HEK293 (cell line): ENCODE results near the gene KIF20A.

Experiments used
- FEZF1 ChIP-seq: fragments of 450-650 bp; formaldehyde crosslinking; IDR thresholded peaks from 2 replicates; pipeline ENCODE4 v1.5.1; 2016; ENCODE audit warnings: missing biosample characterization, missing genetic modification characterization
- KLF1 ChIP-seq: fragments of 450-650 bp; formaldehyde crosslinking; IDR thresholded peaks from 2 replicates; pipeline ENCODE4 v1.5.1; 2016; ENCODE audit warnings: missing biosample characterization, missing genetic modification characterization
- PRDM10 ChIP-seq: fragments of 450-650 bp; formaldehyde crosslinking; IDR thresholded peaks from 2 replicates; pipeline ENCODE4 v1.5.1; 2016; ENCODE audit warnings: missing biosample characterization, missing genetic modification characterization
- REPIN1 ChIP-seq: fragments of 450-650 bp; formaldehyde crosslinking; IDR thresholded peaks from 2 replicates; pipeline ENCODE4 v1.5.1; 2017; ENCODE audit warnings: missing biosample characterization, missing genetic modification characterization, low read depth
- WT1 ChIP-seq: fragments of 450-650 bp; formaldehyde crosslinking; IDR thresholded peaks from 2 replicates; pipeline ENCODE4 v1.5.1; 2016; ENCODE audit warnings: missing biosample characterization, missing genetic modification characterization
- ZBTB17 ChIP-seq: fragments of 450-650 bp; formaldehyde crosslinking; IDR thresholded peaks from 2 replicates; pipeline ENCODE4 v1.5.1; 2016; ENCODE audit warnings: missing biosample characterization, missing genetic modification characterization
- ZEB2 ChIP-seq: fragments of 450-650 bp; formaldehyde crosslinking; IDR thresholded peaks from 2 replicates; pipeline ENCODE4 v1.5.1; 2016; ENCODE audit warnings: missing biosample characterization, missing genetic modification characterization
- ZFP3 ChIP-seq: fragments of 450-650 bp; formaldehyde crosslinking; IDR thresholded peaks from 2 replicates; pipeline ENCODE4 v1.5.1; 2016; ENCODE audit warnings: low read depth, missing biosample characterization, missing genetic modification characterization
- ZNF175 ChIP-seq: fragments of 450-650 bp; formaldehyde crosslinking; IDR thresholded peaks from 2 replicates; pipeline ENCODE4 v1.5.1; 2016; ENCODE audit warnings: missing biosample characterization, missing genetic modification characterization
- ZNF423 ChIP-seq: fragments of 450-650 bp; formaldehyde crosslinking; IDR thresholded peaks from 2 replicates; pipeline ENCODE4 v1.5.1; 2016; ENCODE audit warnings: missing biosample characterization, missing genetic modification characterization
- ZNF48 ChIP-seq: fragments of 450-650 bp; formaldehyde crosslinking; IDR thresholded peaks from 2 replicates; pipeline ENCODE4 v1.5.1; 2016; ENCODE audit warnings: missing biosample characterization, missing genetic modification characterization
- ZNF518A ChIP-seq: fragments of 450-650 bp; formaldehyde crosslinking; conservative IDR thresholded peaks from 2 replicates; pipeline ENCODE4 v1.5.1; 2016; ENCODE audit warnings: low read depth, missing biosample characterization, missing genetic modification characterization
- ZNF600 ChIP-seq: fragments of 450-650 bp; formaldehyde crosslinking; IDR thresholded peaks from 2 replicates; pipeline ENCODE4 v1.5.1; 2016; ENCODE audit warnings: missing biosample characterization, missing genetic modification characterization
- ZNF626 ChIP-seq: fragments of 450-650 bp; sonication (Bioruptor Pico); formaldehyde crosslinking; IDR thresholded peaks from 2 replicates; pipeline ENCODE4 v1.5.1; 2018; ENCODE audit warnings: missing biosample characterization, missing genetic modification characterization, inconsistent platforms
- ZNF660 ChIP-seq: fragments of 450-650 bp; IDR thresholded peaks from 2 replicates; pipeline ENCODE4 v1.5.1; 2018; ENCODE audit warnings: missing biosample characterization, mild to moderate bottlenecking, missing genetic modification characterization
- ZNF664 ChIP-seq: fragments of 450-650 bp; formaldehyde crosslinking; IDR thresholded peaks from 2 replicates; pipeline ENCODE4 v1.5.1; 2016; ENCODE audit warnings: missing biosample characterization, missing genetic modification characterization
- ZNF843 ChIP-seq: fragments of 450-650 bp; formaldehyde crosslinking; IDR thresholded peaks from 2 replicates; pipeline ENCODE4 v1.5.1; 2016; ENCODE audit warnings: missing biosample characterization, missing genetic modification characterization
- TF ChIP-seq, protein P1 (sequence below): fragments of 450-650 bp; IDR thresholded peaks from 2 replicates; pipeline ENCODE4 v1.5.1; 2018; ENCODE audit warnings: missing biosample characterization, missing genetic modification characterization
- TF ChIP-seq, protein P2 (sequence below): fragments of 450-650 bp; formaldehyde crosslinking; IDR thresholded peaks from 2 replicates; pipeline ENCODE4 v1.5.1; 2017; ENCODE audit warnings: missing biosample characterization, missing genetic modification characterization
- TF ChIP-seq, protein P3 (sequence below): fragments of 450-650 bp; formaldehyde crosslinking; IDR thresholded peaks from 2 replicates; pipeline ENCODE4 v1.5.1; 2016; ENCODE audit warnings: missing biosample characterization, missing genetic modification characterization

KIF20A gene

GRCh38 chr5:138230981-138231589 is 52.2 kb downstream of the KIF20A start (continued):
- no peak for TF ChIP-seq ZNF518A
- no peak for TF ChIP-seq ZNF48 (tag by site-specific recombination)
- TF ChIP-seq PRDM10 (tag by site-specific recombination): peak; percentile 72
- TF ChIP-seq ZNF423: 0 out of 2 replicates have a peak, but pooled peaks have one; percentile 31
- TF ChIP-seq, protein P1, sequence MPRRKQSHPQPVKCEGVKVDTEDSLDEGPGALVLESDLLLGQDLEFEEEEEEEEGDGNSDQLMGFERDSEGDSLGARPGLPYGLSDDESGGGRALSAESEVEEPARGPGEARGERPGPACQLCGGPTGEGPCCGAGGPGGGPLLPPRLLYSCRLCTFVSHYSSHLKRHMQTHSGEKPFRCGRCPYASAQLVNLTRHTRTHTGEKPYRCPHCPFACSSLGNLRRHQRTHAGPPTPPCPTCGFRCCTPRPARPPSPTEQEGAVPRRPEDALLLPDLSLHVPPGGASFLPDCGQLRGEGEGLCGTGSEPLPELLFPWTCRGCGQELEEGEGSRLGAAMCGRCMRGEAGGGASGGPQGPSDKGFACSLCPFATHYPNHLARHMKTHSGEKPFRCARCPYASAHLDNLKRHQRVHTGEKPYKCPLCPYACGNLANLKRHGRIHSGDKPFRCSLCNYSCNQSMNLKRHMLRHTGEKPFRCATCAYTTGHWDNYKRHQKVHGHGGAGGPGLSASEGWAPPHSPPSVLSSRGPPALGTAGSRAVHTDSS (tag by site-specific recombination): no peak
- no peak for TF ChIP-seq ZNF843 (tag by site-specific recombination)
- no peak for TF ChIP-seq ZNF175 (tag by site-specific recombination)
- TF ChIP-seq, protein P2, sequence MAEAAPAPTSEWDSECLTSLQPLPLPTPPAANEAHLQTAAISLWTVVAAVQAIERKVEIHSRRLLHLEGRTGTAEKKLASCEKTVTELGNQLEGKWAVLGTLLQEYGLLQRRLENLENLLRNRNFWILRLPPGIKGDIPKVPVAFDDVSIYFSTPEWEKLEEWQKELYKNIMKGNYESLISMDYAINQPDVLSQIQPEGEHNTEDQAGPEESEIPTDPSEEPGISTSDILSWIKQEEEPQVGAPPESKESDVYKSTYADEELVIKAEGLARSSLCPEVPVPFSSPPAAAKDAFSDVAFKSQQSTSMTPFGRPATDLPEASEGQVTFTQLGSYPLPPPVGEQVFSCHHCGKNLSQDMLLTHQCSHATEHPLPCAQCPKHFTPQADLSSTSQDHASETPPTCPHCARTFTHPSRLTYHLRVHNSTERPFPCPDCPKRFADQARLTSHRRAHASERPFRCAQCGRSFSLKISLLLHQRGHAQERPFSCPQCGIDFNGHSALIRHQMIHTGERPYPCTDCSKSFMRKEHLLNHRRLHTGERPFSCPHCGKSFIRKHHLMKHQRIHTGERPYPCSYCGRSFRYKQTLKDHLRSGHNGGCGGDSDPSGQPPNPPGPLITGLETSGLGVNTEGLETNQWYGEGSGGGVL: peak; percentile 88
- TF ChIP-seq ZNF664 (tag by site-specific recombination): peak; percentile 99
- peak; percentile 40; the same call in 1 of the 2 replicates for TF ChIP-seq ZBTB17
- no peak for TF ChIP-seq ZNF626 (tag by site-specific recombination)
- TF ChIP-seq KLF1 (tag by site-specific recombination): peak; percentile 66
- TF ChIP-seq, protein P3, sequence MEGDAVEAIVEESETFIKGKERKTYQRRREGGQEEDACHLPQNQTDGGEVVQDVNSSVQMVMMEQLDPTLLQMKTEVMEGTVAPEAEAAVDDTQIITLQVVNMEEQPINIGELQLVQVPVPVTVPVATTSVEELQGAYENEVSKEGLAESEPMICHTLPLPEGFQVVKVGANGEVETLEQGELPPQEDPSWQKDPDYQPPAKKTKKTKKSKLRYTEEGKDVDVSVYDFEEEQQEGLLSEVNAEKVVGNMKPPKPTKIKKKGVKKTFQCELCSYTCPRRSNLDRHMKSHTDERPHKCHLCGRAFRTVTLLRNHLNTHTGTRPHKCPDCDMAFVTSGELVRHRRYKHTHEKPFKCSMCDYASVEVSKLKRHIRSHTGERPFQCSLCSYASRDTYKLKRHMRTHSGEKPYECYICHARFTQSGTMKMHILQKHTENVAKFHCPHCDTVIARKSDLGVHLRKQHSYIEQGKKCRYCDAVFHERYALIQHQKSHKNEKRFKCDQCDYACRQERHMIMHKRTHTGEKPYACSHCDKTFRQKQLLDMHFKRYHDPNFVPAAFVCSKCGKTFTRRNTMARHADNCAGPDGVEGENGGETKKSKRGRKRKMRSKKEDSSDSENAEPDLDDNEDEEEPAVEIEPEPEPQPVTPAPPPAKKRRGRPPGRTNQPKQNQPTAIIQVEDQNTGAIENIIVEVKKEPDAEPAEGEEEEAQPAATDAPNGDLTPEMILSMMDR (tag by site-specific recombination): no peak
- peak; percentile 23; the same call in 1 of the 2 replicates for TF ChIP-seq ZNF600 (tag by site-specific recombination)
- peak; percentile 98 for TF ChIP-seq WT1 (tag by site-specific recombination)
- TF ChIP-seq REPIN1 (tag by site-specific recombination): no peak
- peak; percentile 32; the same call in 1 of the 2 replicates for TF ChIP-seq ZNF660 (tag by site-specific recombination)
- no peak for TF ChIP-seq ZEB2 (tag by site-specific recombination)
- 0 out of 2 replicates have a peak, but pooled peaks have one; percentile 33 for TF ChIP-seq FEZF1 (tag by site-specific recombination)
- TF ChIP-seq ZFP3 (tag by site-specific recombination): no peak
